SK-N-SH (cell line): ENCODE measurements around the gene MYO15B.

ENCODE experiments used
- CHD2 ChIP-seq: fragments of 150-350 bp; IDR thresholded peaks from 2 replicates; pipeline ENCODE4 v1.6.1; 2018; ENCODE audit warnings: low read length; ENCODE audit not compliant: partially characterized antibody
- EP300 ChIP-seq, 2 experiments: IDR thresholded peaks; 2 replicates each; pipeline versions ENCODE4 v1.4.0 to v1.6.1; 2012; ENCODE audit warnings: borderline replicate concordance in 1 of 2, low read depth in 1 of 2, low read length in 1 of 2
- FOXM1 ChIP-seq: IDR thresholded peaks from 2 replicates; pipeline ENCODE4 v1.4.0; 2012; ENCODE audit warnings: low read depth, mild to moderate bottlenecking
- GATA2 ChIP-seq: sonication (generic); formaldehyde crosslinking; IDR thresholded peaks from 2 replicates; pipeline ENCODE4 v1.5.0; 2020; ENCODE audit warnings: mild to moderate bottlenecking, missing genetic modification reagents
- MXI1 ChIP-seq: IDR thresholded peaks from 2 replicates; pipeline ENCODE4 v1.6.1; 2012; ENCODE audit warnings: mild to moderate bottlenecking, low read depth, low read length, improper control_type of control experiment
- POLR2AphosphoS5 ChIP-seq: IDR thresholded peaks from 2 replicates; pipeline ENCODE4 v1.6.1; 2012; ENCODE audit warnings: low read depth, low read length
- RAD21 ChIP-seq: IDR thresholded peaks from 2 replicates; pipeline ENCODE4 v1.6.1; 2012; ENCODE audit warnings: mild to moderate bottlenecking, low read length
- RXRA ChIP-seq: IDR thresholded peaks from 2 replicates; pipeline ENCODE4 v1.4.0; 2012; ENCODE audit warnings: low read depth, mild to moderate bottlenecking, borderline replicate concordance
- TCF12 ChIP-seq: IDR thresholded peaks from 2 replicates; pipeline ENCODE4 v1.4.0; 2012
- YY1 ChIP-seq: IDR thresholded peaks from 2 replicates; pipeline ENCODE4 v1.4.0; 2012; ENCODE audit warnings: low read depth, mild to moderate bottlenecking
- TF ChIP-seq, protein P1 (sequence below): fragments of 150-350 bp; IDR thresholded peaks from 2 replicates; pipeline ENCODE4 v1.6.1; 2016; ENCODE audit warnings: mild to moderate bottlenecking, low read depth, low read length
- TF ChIP-seq, protein P2 (sequence below): fragments of 200-600 bp; sonication (generic); IDR thresholded peaks from 2 replicates; pipeline ENCODE4 v1.6.1; 2017; ENCODE audit warnings: antibody characterized with exemption, mild to moderate bottlenecking, moderate library complexity
- TF ChIP-seq, protein P3 (sequence below): IDR thresholded peaks from 2 replicates; pipeline ENCODE4 v1.4.0; 2012; ENCODE audit warnings: low read depth, borderline replicate concordance

DNA sequence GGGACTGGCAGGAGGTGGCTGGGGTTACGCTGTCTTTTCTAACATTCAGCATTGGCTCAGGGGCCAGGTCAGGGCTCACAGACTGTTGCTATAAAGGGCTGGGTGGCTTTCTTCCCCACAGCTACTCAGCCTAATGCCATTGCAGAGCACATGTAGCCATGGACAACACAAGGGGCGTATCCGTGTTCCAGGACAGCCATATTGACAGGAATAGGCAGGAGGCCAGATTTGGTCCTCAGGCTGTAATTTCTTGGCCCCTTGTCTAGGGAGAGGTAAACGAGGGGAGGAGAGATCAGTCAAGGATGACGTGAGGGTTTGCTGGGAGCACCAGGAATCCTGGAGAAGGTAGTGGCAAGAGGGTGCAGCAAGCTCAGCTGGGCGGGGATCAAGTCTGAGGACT is 21.2 kb upstream of the MYO15B start:
- TF ChIP-seq, protein P1, sequence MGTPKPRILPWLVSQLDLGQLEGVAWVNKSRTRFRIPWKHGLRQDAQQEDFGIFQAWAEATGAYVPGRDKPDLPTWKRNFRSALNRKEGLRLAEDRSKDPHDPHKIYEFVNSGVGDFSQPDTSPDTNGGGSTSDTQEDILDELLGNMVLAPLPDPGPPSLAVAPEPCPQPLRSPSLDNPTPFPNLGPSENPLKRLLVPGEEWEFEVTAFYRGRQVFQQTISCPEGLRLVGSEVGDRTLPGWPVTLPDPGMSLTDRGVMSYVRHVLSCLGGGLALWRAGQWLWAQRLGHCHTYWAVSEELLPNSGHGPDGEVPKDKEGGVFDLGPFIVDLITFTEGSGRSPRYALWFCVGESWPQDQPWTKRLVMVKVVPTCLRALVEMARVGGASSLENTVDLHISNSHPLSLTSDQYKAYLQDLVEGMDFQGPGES: no peak
- TF ChIP-seq CHD2 (no peak), FOXM1 (no peak), TCF12 (no peak), POLR2AphosphoS5 (no peak), EP300 (IDR thresholded peaks at IDR 0.05; ENCODE audit: borderline replicate concordance in 1 of 2, low read depth in 1 of 2, low read length in 1 of 2) (no peak), RAD21 (no peak), MXI1 (no peak), RXRA (no peak), YY1 (no peak), GATA2 (CRISPR knock-in tag) (no peak)
- TF ChIP-seq, protein P2, sequence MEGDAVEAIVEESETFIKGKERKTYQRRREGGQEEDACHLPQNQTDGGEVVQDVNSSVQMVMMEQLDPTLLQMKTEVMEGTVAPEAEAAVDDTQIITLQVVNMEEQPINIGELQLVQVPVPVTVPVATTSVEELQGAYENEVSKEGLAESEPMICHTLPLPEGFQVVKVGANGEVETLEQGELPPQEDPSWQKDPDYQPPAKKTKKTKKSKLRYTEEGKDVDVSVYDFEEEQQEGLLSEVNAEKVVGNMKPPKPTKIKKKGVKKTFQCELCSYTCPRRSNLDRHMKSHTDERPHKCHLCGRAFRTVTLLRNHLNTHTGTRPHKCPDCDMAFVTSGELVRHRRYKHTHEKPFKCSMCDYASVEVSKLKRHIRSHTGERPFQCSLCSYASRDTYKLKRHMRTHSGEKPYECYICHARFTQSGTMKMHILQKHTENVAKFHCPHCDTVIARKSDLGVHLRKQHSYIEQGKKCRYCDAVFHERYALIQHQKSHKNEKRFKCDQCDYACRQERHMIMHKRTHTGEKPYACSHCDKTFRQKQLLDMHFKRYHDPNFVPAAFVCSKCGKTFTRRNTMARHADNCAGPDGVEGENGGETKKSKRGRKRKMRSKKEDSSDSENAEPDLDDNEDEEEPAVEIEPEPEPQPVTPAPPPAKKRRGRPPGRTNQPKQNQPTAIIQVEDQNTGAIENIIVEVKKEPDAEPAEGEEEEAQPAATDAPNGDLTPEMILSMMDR: no peak
- TF ChIP-seq, protein P3, sequence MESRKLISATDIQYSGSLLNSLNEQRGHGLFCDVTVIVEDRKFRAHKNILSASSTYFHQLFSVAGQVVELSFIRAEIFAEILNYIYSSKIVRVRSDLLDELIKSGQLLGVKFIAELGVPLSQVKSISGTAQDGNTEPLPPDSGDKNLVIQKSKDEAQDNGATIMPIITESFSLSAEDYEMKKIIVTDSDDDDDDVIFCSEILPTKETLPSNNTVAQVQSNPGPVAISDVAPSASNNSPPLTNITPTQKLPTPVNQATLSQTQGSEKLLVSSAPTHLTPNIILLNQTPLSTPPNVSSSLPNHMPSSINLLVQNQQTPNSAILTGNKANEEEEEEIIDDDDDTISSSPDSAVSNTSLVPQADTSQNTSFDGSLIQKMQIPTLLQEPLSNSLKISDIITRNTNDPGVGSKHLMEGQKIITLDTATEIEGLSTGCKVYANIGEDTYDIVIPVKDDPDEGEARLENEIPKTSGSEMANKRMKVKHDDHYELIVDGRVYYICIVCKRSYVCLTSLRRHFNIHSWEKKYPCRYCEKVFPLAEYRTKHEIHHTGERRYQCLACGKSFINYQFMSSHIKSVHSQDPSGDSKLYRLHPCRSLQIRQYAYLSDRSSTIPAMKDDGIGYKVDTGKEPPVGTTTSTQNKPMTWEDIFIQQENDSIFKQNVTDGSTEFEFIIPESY: no peak
